ENCODE data around the gene VAV2.

Gene VAV2

DNA sequence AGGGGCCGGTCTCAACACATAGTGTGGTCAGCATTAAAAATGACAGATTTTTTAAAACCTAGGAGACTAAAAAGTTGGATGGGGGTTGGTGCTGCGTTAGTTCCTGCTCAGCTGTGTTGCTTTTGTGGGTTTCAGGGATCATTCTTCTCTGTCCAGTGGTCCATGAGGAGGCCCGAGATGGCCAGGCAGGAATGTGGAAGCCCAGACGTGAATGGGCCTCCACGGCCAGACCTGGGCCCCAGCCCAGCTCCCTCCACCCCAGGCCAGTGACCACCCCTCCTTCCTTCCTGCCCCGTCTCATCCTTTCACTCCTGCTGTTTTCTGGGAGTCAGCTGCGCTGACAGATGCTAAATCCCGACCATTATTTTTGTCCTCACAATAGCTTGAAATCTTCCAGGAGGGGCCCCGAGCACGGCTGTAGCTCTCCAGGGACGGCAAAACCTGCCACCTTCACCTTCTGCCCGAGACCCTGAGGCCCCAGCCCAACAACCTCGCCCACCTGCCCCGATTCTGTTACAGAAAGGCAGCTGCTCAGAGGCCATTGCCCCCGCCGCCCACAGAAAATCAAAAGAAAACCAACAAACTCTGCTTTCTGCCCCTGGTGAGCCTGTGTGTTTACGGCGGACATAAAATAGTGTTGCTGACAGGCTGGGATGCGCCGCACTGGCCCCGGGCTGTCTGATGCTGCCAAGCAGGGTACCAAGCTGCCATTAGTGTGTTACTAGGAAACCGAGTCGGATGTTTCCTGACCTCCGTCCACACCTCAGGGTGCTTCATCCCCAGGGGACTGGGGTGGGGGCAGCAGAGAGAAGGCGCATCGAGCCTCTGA is 170.3 kb downstream of the VAV2 start:
- H2BK12ac ChIP-seq (ENCODE audit: low read length), result no peak overlapping the region
- H2BK120ac ChIP-seq (ENCODE audit: low read depth, low read length), result no peak overlapping the region
- H3K14ac ChIP-seq (ENCODE audit: low read length), result no peak overlapping the region
- peak overlapping the region; percentile 42 for H3K18ac ChIP-seq (ENCODE audit: low read length)
- no peak overlapping the region for H3K4ac ChIP-seq (ENCODE audit: low read length)
- no CpG with 5 or more reads among the region's 26 CpGs for WGBS, 2 donors (ENCODE audit: extremely low coverage in 2 of 2, insufficient read length in 2 of 2, insufficient replicate concordance in 1 of 2)
- H2AFZ ChIP-seq (ENCODE audit: low read length), result no peak overlapping the region
- no peaks in the 10 kb centered on the region for H3K27me3 ChIP-seq (ENCODE audit: control insufficient read depth in 3 of 3, insufficient read depth in 3 of 3, low read depth in 1 of 3, low read length in 3 of 3)
- peak overlapping the region; percentile 29 for H3K4me2 ChIP-seq (ENCODE audit: insufficient read depth, low read length, poor library complexity, severe bottlenecking)
- H4K91ac ChIP-seq (ENCODE audit: low read depth, low read length, poor library complexity), result no peak overlapping the region
- peaks cover 5% of the 10 kb centered on the region for H3K79me1 ChIP-seq (ENCODE audit: low read depth, low read length)
- H3K27ac ChIP-seq (replicated peaks; ENCODE audit: low read length), result no peak overlapping the region
- no peak for DNase-seq (ENCODE audit: low spot score)
- H3K4me3 ChIP-seq (ENCODE audit: low read length in 2 of 2), result no peak overlapping the region
- no peaks in the 10 kb centered on the region for H3K9me3 ChIP-seq (replicated peaks in 1 of 2; ENCODE audit: control insufficient read depth in 2 of 2, insufficient read depth in 1 of 2, low read depth in 1 of 2, low read length in 2 of 2)
- peaks cover 0 to 27% of the 10 kb centered on the region in 2 donors for H3K36me3 ChIP-seq (replicated peaks in 1 of 2; ENCODE audit: control insufficient read depth in 2 of 2, insufficient read depth in 2 of 2, low read length in 2 of 2)
- H3K9ac ChIP-seq (ENCODE audit: low read depth, low read length, poor library complexity), result no peak overlapping the region
- no peak overlapping the region for H4K8ac ChIP-seq (ENCODE audit: low read depth, low read length)
- no peak overlapping the region for H2AK5ac ChIP-seq (ENCODE audit: low read depth, low read length)
- H2BK15ac ChIP-seq (ENCODE audit: low read length), result no peak overlapping the region
- no peak overlapping the region for H3K23ac ChIP-seq (ENCODE audit: low read depth, low read length, poor library complexity)
- H3K4me1 ChIP-seq (ENCODE audit: control insufficient read depth in 2 of 2, insufficient read depth in 1 of 2, low read depth in 1 of 2, low read length in 2 of 2), result peaks cover 39 to 44% of the 10 kb centered on the region in 2 donors
- peak overlapping the region; percentile 67 for H2BK5ac ChIP-seq (ENCODE audit: low read length)

DNA sequence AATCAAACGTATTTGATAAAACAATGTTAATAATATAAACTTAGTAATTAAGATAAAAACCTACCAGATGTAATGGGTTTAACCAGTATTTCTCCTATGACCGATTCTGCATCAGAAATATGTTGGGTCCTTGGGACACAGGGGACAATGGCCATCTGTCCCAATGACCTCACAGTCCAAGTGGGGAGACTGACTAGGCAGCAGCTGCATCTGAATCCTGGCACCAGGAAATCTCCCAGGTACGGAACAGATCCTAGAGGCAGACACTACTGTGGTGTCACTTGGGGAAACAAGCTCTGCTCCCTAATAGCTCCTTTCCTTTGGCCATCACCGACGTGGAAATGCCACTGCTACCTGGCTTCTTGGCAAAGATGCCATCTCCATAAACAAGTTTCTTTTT is 172.2 kb downstream of the VAV2 start:
- no peak overlapping the region for H3K23ac ChIP-seq (ENCODE audit: low read depth, low read length, poor library complexity)
- H3K4me1 ChIP-seq (ENCODE audit: control insufficient read depth in 2 of 2, insufficient read depth in 1 of 2, low read depth in 1 of 2, low read length in 2 of 2), result peaks cover 23 to 32% of the 10 kb centered on the region in 2 donors
- no peak overlapping the region for H2BK120ac ChIP-seq (ENCODE audit: low read depth, low read length)
- no peak overlapping the region for H3K18ac ChIP-seq (ENCODE audit: low read length)
- no peak overlapping the region for H2BK5ac ChIP-seq (ENCODE audit: low read length)
- no peak overlapping the region for H3K9ac ChIP-seq (ENCODE audit: low read depth, low read length, poor library complexity)
- no peak overlapping the region for H2BK15ac ChIP-seq (ENCODE audit: low read length)
- H3K79me1 ChIP-seq (ENCODE audit: low read depth, low read length), result peaks cover 5% of the 10 kb centered on the region
- WGBS, 2 donors (ENCODE audit: extremely low coverage in 2 of 2, insufficient read length in 2 of 2, insufficient replicate concordance in 1 of 2), result no CpG with 5 or more reads among the region's 5 CpGs
- DNase-seq (ENCODE audit: low spot score), result no peak
- no peak overlapping the region for H4K91ac ChIP-seq (ENCODE audit: low read depth, low read length, poor library complexity)
- H3K4me2 ChIP-seq (ENCODE audit: insufficient read depth, low read length, poor library complexity, severe bottlenecking), result no peak overlapping the region
- H3K14ac ChIP-seq (ENCODE audit: low read length), result no peak overlapping the region
- no peak overlapping the region for H2AK5ac ChIP-seq (ENCODE audit: low read depth, low read length)
- H3K9me3 ChIP-seq (replicated peaks in 1 of 2; ENCODE audit: control insufficient read depth in 2 of 2, insufficient read depth in 1 of 2, low read depth in 1 of 2, low read length in 2 of 2), result no peaks in the 10 kb centered on the region
- peaks cover 3 to 31% of the 10 kb centered on the region in 2 donors for H3K36me3 ChIP-seq (replicated peaks in 1 of 2; ENCODE audit: control insufficient read depth in 2 of 2, insufficient read depth in 2 of 2, low read length in 2 of 2)
- no peak overlapping the region for H2AFZ ChIP-seq (ENCODE audit: low read length)
- H3K4me3 ChIP-seq (ENCODE audit: low read length in 2 of 2), result no peak overlapping the region
- H2BK12ac ChIP-seq (ENCODE audit: low read length), result no peak overlapping the region
- no peaks in the 10 kb centered on the region for H3K27me3 ChIP-seq (ENCODE audit: control insufficient read depth in 3 of 3, insufficient read depth in 3 of 3, low read depth in 1 of 3, low read length in 3 of 3)
- H4K8ac ChIP-seq (ENCODE audit: low read depth, low read length), result no peak overlapping the region
- H3K27ac ChIP-seq (replicated peaks; ENCODE audit: low read length), result no peak overlapping the region
- no peak overlapping the region for H3K4ac ChIP-seq (ENCODE audit: low read length)

DNA sequence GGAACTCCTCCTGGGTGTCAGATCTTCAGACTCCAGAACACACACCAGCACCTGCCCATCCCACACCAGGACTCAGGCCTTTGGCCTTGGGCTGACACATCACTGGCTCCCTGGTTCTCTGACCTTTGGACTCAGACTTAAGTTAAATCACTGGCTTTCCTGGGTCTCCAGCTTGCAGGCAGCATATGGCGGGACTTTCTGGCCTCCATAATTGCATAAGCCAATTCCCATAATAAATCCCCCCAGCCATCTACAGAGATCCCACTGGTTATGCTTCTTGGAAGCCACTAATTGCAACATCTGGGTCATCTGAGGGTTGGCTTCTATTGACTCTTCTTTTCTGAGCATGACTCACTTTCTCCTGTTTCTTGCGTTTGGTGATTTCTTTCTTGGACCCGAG is 173.7 kb downstream of the VAV2 start:
- no peak overlapping the region for H3K4me3 ChIP-seq (ENCODE audit: low read length in 2 of 2)
- no peak overlapping the region for H4K8ac ChIP-seq (ENCODE audit: low read depth, low read length)
- H2AFZ ChIP-seq (ENCODE audit: low read length), result no peak overlapping the region
- H3K9ac ChIP-seq (ENCODE audit: low read depth, low read length, poor library complexity), result no peak overlapping the region
- H2BK15ac ChIP-seq (ENCODE audit: low read length), result no peak overlapping the region
- no peak overlapping the region for H2BK12ac ChIP-seq (ENCODE audit: low read length)
- peaks cover 3 to 40% of the 10 kb centered on the region in 2 donors for H3K36me3 ChIP-seq (replicated peaks in 1 of 2; ENCODE audit: control insufficient read depth in 2 of 2, insufficient read depth in 2 of 2, low read length in 2 of 2)
- no peaks in the 10 kb centered on the region for H3K27me3 ChIP-seq (ENCODE audit: control insufficient read depth in 3 of 3, insufficient read depth in 3 of 3, low read depth in 1 of 3, low read length in 3 of 3)
- H3K14ac ChIP-seq (ENCODE audit: low read length), result no peak overlapping the region
- no peak overlapping the region for H2BK120ac ChIP-seq (ENCODE audit: low read depth, low read length)
- no peak overlapping the region for H3K23ac ChIP-seq (ENCODE audit: low read depth, low read length, poor library complexity)
- H2BK5ac ChIP-seq (ENCODE audit: low read length), result no peak overlapping the region
- no peaks in the 10 kb centered on the region for H3K9me3 ChIP-seq (replicated peaks in 1 of 2; ENCODE audit: control insufficient read depth in 2 of 2, insufficient read depth in 1 of 2, low read depth in 1 of 2, low read length in 2 of 2)
- H3K4me2 ChIP-seq (ENCODE audit: insufficient read depth, low read length, poor library complexity, severe bottlenecking), result no peak overlapping the region
- peaks cover 13 to 19% of the 10 kb centered on the region in 2 donors for H3K4me1 ChIP-seq (ENCODE audit: control insufficient read depth in 2 of 2, insufficient read depth in 1 of 2, low read depth in 1 of 2, low read length in 2 of 2)
- no peak overlapping the region for H3K4ac ChIP-seq (ENCODE audit: low read length)
- peaks cover 6% of the 10 kb centered on the region for H3K79me1 ChIP-seq (ENCODE audit: low read depth, low read length)
- H3K18ac ChIP-seq (ENCODE audit: low read length), result no peak overlapping the region
- DNase-seq (ENCODE audit: low spot score), result no peak
- no peak overlapping the region for H2AK5ac ChIP-seq (ENCODE audit: low read depth, low read length)
- H4K91ac ChIP-seq (ENCODE audit: low read depth, low read length, poor library complexity), result no peak overlapping the region
- no CpG with 5 or more reads among the region's 3 CpGs for WGBS, 2 donors (ENCODE audit: extremely low coverage in 2 of 2, insufficient read length in 2 of 2, insufficient replicate concordance in 1 of 2)
- no peak overlapping the region for H3K27ac ChIP-seq (replicated peaks; ENCODE audit: low read length)

DNA sequence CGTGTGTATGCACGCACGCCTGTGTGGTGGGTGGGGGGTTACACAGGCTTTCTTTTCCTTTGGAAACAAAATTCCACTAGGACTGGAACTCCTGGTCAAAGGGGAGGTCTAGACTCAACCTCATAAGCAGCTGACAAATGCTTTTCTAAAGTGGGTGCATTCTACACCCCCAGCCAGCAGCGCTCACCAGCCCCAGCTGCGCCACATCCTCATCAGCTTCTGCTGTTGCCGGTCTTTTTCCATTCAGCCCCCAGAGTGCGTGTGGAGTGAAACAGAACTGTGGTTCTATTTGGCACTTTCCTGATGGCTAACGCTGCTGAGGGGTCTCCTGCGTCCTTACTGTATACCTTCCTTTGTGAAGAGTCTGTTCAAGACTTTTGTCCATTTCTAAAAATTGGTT is 176.3 kb downstream of the VAV2 start:
- no peak overlapping the region for H3K27ac ChIP-seq (replicated peaks; ENCODE audit: low read length)
- WGBS, 2 donors (ENCODE audit: extremely low coverage in 2 of 2, insufficient read length in 2 of 2, insufficient replicate concordance in 1 of 2), result no CpG with 5 or more reads among the region's 9 CpGs

More for the DNA sequence above, 176.3 kb downstream of the VAV2 start:
- no peak overlapping the region for H3K4ac ChIP-seq (ENCODE audit: low read length)
- H3K14ac ChIP-seq (ENCODE audit: low read length), result no peak overlapping the region
- H3K4me3 ChIP-seq (ENCODE audit: low read length in 2 of 2), result no peak overlapping the region
- no peak overlapping the region for H4K8ac ChIP-seq (ENCODE audit: low read depth, low read length)
- H3K79me1 ChIP-seq (ENCODE audit: low read depth, low read length), result peaks cover 6% of the 10 kb centered on the region
- no peak overlapping the region for H3K18ac ChIP-seq (ENCODE audit: low read length)
- H3K9ac ChIP-seq (ENCODE audit: low read depth, low read length, poor library complexity), result no peak overlapping the region
- no peak overlapping the region for H3K4me2 ChIP-seq (ENCODE audit: insufficient read depth, low read length, poor library complexity, severe bottlenecking)
- no peaks in the 10 kb centered on the region for H3K27me3 ChIP-seq (ENCODE audit: control insufficient read depth in 3 of 3, insufficient read depth in 3 of 3, low read depth in 1 of 3, low read length in 3 of 3)
- DNase-seq (ENCODE audit: low spot score), result no peak
- H2BK5ac ChIP-seq (ENCODE audit: low read length), result no peak overlapping the region
- peaks cover 3 to 43% of the 10 kb centered on the region in 2 donors for H3K36me3 ChIP-seq (replicated peaks in 1 of 2; ENCODE audit: control insufficient read depth in 2 of 2, insufficient read depth in 2 of 2, low read length in 2 of 2)
- H4K91ac ChIP-seq (ENCODE audit: low read depth, low read length, poor library complexity), result no peak overlapping the region
- no peak overlapping the region for H2BK15ac ChIP-seq (ENCODE audit: low read length)
- H3K9me3 ChIP-seq (replicated peaks in 1 of 2; ENCODE audit: control insufficient read depth in 2 of 2, insufficient read depth in 1 of 2, low read depth in 1 of 2, low read length in 2 of 2), result no peaks in the 10 kb centered on the region
- no peak overlapping the region for H3K23ac ChIP-seq (ENCODE audit: low read depth, low read length, poor library complexity)
- H3K4me1 ChIP-seq (ENCODE audit: control insufficient read depth in 2 of 2, insufficient read depth in 1 of 2, low read depth in 1 of 2, low read length in 2 of 2), result no peaks in the 10 kb centered on the region
- H2BK120ac ChIP-seq (ENCODE audit: low read depth, low read length), result no peak overlapping the region
- no peak overlapping the region for H2AK5ac ChIP-seq (ENCODE audit: low read depth, low read length)
- no peak overlapping the region for H2BK12ac ChIP-seq (ENCODE audit: low read length)
- H2AFZ ChIP-seq (ENCODE audit: low read length), result no peak overlapping the region

Data from neuronal stem cell (in vitro differentiated cells).